Measurements from ENCODE around the gene DCAF10. TPM values are rescaled to one million over a fixed set of nuclear protein-coding genes. Genes with fewer than 3 reads are reported as not detected.

Gene DCAF10
- total and polyA plus RNA-seq, 2 of the 13 experiments (the other 11 are each of a cell fraction or from before 2014, with no cell fraction given): 9.2 to 20.3 TPM

DNA sequence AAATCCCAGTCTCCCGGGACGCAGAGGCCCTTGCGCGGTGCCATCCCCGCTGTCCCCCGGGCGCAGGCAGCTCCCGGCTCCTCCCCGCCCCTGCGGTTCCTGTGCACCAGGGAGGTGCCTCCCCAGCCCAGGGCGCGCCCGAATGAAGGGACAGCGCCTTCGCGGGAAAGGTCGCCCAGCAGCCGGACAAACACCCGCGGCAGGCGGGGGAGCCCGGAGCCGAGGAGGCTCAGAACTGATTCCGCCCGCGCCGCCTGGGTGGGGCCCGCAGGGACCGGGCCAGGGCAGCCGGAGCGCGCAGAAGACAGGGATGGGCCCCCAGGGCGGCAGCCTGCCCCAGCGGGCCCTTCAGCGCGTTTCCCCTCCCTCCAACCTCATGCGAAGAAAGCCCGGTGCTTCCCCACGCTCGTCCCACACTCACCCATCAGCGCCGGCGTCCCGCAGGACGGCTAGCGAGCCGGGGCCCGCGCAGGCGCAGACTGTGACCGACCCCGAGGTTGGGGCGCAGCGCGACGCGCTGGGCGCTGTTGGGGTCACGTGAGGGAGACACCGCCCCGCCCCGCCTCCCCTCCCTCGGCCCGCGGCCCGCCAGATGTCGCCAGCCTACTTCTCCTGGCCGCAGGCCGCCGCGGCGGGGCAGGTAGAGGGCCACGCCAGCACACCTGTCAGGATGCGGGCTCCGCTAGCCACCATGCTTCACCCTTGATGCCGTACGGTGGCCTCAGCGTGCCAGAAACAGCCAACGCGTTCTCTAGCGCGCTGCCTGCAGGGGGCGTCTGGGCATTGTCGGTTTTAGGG lies 103.2 kb downstream of the DCAF10 start, which contains the start of gene SLC25A51 (continued):
- TF ChIP-seq, protein P1, sequence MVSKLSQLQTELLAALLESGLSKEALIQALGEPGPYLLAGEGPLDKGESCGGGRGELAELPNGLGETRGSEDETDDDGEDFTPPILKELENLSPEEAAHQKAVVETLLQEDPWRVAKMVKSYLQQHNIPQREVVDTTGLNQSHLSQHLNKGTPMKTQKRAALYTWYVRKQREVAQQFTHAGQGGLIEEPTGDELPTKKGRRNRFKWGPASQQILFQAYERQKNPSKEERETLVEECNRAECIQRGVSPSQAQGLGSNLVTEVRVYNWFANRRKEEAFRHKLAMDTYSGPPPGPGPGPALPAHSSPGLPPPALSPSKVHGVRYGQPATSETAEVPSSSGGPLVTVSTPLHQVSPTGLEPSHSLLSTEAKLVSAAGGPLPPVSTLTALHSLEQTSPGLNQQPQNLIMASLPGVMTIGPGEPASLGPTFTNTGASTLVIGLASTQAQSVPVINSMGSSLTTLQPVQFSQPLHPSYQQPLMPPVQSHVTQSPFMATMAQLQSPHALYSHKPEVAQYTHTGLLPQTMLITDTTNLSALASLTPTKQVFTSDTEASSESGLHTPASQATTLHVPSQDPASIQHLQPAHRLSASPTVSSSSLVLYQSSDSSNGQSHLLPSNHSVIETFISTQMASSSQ (IDR thresholded peaks at IDR 0.05; ENCODE audit: low read depth): no peak
- TF ChIP-seq, protein P1 (CRISPR knock-in tag; IDR thresholded peaks at IDR 0.05; ENCODE audit: borderline replicate concordance): peak; percentile 75; the same call in 1 of the 2 replicates
- peak; percentile 57 for TF ChIP-seq TBL1XR1 (IDR thresholded peaks at IDR 0.05; ENCODE audit: borderline replicate concordance, low read length, partially characterized antibody)
- TF ChIP-seq, protein P2, sequence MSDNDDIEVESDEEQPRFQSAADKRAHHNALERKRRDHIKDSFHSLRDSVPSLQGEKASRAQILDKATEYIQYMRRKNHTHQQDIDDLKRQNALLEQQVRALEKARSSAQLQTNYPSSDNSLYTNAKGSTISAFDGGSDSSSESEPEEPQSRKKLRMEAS (IDR thresholded peaks at IDR 0.05): peak; percentile 97
- TF ChIP-seq, protein P3, sequence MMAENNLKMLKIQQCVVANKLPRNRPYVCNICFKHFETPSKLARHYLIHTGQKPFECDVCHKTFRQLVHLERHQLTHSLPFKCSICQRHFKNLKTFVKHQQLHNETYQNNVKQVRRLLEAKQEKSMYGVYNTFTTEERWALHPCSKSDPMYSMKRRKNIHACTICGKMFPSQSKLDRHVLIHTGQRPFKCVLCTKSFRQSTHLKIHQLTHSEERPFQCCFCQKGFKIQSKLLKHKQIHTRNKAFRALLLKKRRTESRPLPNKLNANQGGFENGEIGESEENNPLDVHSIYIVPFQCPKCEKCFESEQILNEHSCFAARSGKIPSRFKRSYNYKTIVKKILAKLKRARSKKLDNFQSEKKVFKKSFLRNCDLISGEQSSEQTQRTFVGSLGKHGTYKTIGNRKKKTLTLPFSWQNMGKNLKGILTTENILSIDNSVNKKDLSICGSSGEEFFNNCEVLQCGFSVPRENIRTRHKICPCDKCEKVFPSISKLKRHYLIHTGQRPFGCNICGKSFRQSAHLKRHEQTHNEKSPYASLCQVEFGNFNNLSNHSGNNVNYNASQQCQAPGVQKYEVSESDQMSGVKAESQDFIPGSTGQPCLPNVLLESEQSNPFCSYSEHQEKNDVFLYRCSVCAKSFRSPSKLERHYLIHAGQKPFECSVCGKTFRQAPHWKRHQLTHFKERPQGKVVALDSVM (CRISPR knock-in tag; IDR thresholded peaks at IDR 0.05): peak; percentile 62
- TF ChIP-seq ZFY (CRISPR knock-in tag; IDR thresholded peaks at IDR 0.05): peak; percentile 93
- no peak for TF ChIP-seq DR1 (CRISPR knock-in tag; IDR thresholded peaks at IDR 0.05)
- peak; percentile 94 for TF ChIP-seq ARNT2 (CRISPR knock-in tag; IDR thresholded peaks at IDR 0.05; ENCODE audit: low read depth)
- TF ChIP-seq, protein P4, sequence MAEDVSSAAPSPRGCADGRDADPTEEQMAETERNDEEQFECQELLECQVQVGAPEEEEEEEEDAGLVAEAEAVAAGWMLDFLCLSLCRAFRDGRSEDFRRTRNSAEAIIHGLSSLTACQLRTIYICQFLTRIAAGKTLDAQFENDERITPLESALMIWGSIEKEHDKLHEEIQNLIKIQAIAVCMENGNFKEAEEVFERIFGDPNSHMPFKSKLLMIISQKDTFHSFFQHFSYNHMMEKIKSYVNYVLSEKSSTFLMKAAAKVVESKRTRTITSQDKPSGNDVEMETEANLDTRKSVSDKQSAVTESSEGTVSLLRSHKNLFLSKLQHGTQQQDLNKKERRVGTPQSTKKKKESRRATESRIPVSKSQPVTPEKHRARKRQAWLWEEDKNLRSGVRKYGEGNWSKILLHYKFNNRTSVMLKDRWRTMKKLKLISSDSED (CRISPR knock-in tag; IDR thresholded peaks at IDR 0.05): no peak; the same call in 1 of the 2 replicates
- peak; percentile 88 for TF ChIP-seq PHF5A (CRISPR knock-in tag; IDR thresholded peaks at IDR 0.05; ENCODE audit: low read depth, unreplicated experiment)
- no peak for TF ChIP-seq ATRX (CRISPR knock-in tag; IDR thresholded peaks at IDR 0.05; ENCODE audit: borderline replicate concordance)
- no peak for TF ChIP-seq SMARCE1 (IDR thresholded peaks at IDR 0.05; ENCODE audit: borderline replicate concordance)
- TF ChIP-seq, protein P5, sequence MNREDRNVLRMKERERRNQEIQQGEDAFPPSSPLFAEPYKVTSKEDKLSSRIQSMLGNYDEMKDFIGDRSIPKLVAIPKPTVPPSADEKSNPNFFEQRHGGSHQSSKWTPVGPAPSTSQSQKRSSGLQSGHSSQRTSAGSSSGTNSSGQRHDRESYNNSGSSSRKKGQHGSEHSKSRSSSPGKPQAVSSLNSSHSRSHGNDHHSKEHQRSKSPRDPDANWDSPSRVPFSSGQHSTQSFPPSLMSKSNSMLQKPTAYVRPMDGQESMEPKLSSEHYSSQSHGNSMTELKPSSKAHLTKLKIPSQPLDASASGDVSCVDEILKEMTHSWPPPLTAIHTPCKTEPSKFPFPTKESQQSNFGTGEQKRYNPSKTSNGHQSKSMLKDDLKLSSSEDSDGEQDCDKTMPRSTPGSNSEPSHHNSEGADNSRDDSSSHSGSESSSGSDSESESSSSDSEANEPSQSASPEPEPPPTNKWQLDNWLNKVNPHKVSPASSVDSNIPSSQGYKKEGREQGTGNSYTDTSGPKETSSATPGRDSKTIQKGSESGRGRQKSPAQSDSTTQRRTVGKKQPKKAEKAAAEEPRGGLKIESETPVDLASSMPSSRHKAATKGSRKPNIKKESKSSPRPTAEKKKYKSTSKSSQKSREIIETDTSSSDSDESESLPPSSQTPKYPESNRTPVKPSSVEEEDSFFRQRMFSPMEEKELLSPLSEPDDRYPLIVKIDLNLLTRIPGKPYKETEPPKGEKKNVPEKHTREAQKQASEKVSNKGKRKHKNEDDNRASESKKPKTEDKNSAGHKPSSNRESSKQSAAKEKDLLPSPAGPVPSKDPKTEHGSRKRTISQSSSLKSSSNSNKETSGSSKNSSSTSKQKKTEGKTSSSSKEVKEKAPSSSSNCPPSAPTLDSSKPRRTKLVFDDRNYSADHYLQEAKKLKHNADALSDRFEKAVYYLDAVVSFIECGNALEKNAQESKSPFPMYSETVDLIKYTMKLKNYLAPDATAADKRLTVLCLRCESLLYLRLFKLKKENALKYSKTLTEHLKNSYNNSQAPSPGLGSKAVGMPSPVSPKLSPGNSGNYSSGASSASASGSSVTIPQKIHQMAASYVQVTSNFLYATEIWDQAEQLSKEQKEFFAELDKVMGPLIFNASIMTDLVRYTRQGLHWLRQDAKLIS (CRISPR knock-in tag; IDR thresholded peaks at IDR 0.05): peak; percentile 80; the same call in 1 of the 2 replicates
- TF ChIP-seq ZNF432 (CRISPR knock-in tag; IDR thresholded peaks at IDR 0.05; ENCODE audit: borderline replicate concordance): no peak
- no peak for TF ChIP-seq XBP1 (CRISPR knock-in tag; IDR thresholded peaks at IDR 0.05)
- no peak for TF ChIP-seq ZNF263 (CRISPR knock-in tag; IDR thresholded peaks at IDR 0.05)
- no peak for TF ChIP-seq ZNF496 (CRISPR knock-in tag; IDR thresholded peaks at IDR 0.05; ENCODE audit: insufficient replicate concordance)

All from HepG2 (cell line).